ENCODE results near the gene RIN3. TPM values are rescaled to one million over a fixed set of nuclear protein-coding genes. Genes with fewer than 3 reads are reported as not detected.

RIN3 gene
- total RNA-seq, 2 donors from 2014 or later: 47.4 to 54.2 TPM

DNA sequence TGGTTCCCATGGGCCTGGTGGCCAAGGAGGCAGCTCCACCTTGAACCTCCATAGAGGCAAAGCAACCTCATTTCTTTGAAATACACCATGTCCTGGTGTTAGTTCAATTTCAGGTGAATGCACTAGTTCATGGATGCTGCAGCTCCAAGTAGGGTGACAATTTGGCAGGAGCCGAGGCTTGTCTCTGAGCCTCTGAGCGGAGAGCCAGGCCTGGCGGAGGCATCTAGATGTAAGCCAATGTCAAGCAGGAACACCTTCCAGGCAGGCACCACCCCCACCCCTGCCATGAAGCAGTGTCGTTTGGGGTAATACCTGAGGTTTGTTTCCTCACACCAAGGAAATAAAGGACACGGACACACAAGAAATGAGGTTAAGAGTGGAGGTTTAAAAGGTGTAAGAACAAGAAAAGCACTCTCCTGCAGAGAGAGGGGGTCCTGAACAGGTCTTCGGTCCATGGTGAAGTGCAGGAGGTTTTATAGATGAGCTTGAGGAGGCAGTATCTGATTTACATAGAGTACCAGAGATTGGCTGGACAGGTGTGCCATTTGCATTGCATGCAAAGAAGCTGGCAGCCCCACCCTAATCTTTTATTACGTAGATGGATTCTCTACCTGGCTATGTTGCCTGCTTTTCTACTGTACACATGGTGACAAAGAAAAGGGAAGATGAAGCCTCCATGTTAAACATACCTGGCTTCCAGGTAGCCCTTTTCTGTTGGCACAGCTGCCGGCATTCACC is 60.3 kb downstream of the RIN3 start:
- TF ChIP-seq CTCF (IDR thresholded peaks at IDR 0.05): no peak
- H3K9me3 ChIP-seq: no peaks in the 10 kb centered on the region
- no peaks in the 10 kb centered on the region for H3K36me3 ChIP-seq
- no peak for ATAC-seq (ENCODE audit: insufficient number of reproducible peaks, low FRiP score, low read depth)
- H3K4me3 ChIP-seq: no peak overlapping the region
- H3K4me1 ChIP-seq (ENCODE audit: control insufficient read depth in 1 of 2, low read depth in 2 of 2): peaks cover 3 to 26% of the 10 kb centered on the region in 2 donors
- DNase-seq (ENCODE audit: low spot score): no peak
- H3K27me3 ChIP-seq (replicated peaks; ENCODE audit: insufficient read depth): no peaks in the 10 kb centered on the region
- H3K27ac ChIP-seq: no peak overlapping the region

- TF ChIP-seq CTCF (IDR thresholded peaks at IDR 0.05): no peak
- H3K9me3 ChIP-seq: no peaks in the 10 kb centered on the region
- ATAC-seq (ENCODE audit: insufficient number of reproducible peaks, low FRiP score, low read depth) (no peak), DNase-seq (ENCODE audit: low spot score) (no peak)
- no peaks in the 10 kb centered on the region for H3K36me3 ChIP-seq
- H3K27me3 ChIP-seq (replicated peaks; ENCODE audit: insufficient read depth): no peaks in the 10 kb centered on the region
- H3K4me3 ChIP-seq: no peak overlapping the region
- no peak overlapping the region for H3K27ac ChIP-seq
- peaks cover 3 to 24% of the 10 kb centered on the region in 2 donors for H3K4me1 ChIP-seq (ENCODE audit: control insufficient read depth in 1 of 2, low read depth in 2 of 2)
Measured at GRCh38 chr14:92575061-92575747, 61.6 kb downstream of the RIN3 start.

- H3K4me1 ChIP-seq (ENCODE audit: control insufficient read depth in 1 of 2, low read depth in 2 of 2): peaks cover 3 to 24% of the 10 kb centered on the region in 2 donors
- no peaks in the 10 kb centered on the region for H3K27me3 ChIP-seq (replicated peaks; ENCODE audit: insufficient read depth)
- H3K9me3 ChIP-seq: no peaks in the 10 kb centered on the region
- no peak overlapping the region for H3K4me3 ChIP-seq
- H3K27ac ChIP-seq: no peak overlapping the region
- DNase-seq (ENCODE audit: low spot score) (no peak), ATAC-seq (ENCODE audit: insufficient number of reproducible peaks, low FRiP score, low read depth) (no peak)
- H3K36me3 ChIP-seq: no peaks in the 10 kb centered on the region
- no peak for TF ChIP-seq CTCF (IDR thresholded peaks at IDR 0.05)
Measured at GRCh38 chr14:92575748-92576303, 62.2 kb downstream of the RIN3 start.

GRCh38 chr14:92577321-92577742 is 63.8 kb downstream of the RIN3 start:
- DNase-seq (ENCODE audit: low spot score) (no peak), ATAC-seq (ENCODE audit: insufficient number of reproducible peaks, low FRiP score, low read depth) (no peak)
- TF ChIP-seq CTCF (IDR thresholded peaks at IDR 0.05): no peak
- Histone ChIP-seq H3K36me3 (no peaks in the 10 kb centered on the region), H3K4me3 (no peak overlapping the region), H3K27ac (peak overlapping the region; percentile 48 to 75), H3K9me3 (no peaks in the 10 kb centered on the region), H3K4me1 (ENCODE audit: control insufficient read depth in 1 of 2, low read depth in 2 of 2) (peaks cover 3 to 24% of the 10 kb centered on the region in 2 donors), H3K27me3 (replicated peaks; ENCODE audit: insufficient read depth) (no peaks in the 10 kb centered on the region)

DNA sequence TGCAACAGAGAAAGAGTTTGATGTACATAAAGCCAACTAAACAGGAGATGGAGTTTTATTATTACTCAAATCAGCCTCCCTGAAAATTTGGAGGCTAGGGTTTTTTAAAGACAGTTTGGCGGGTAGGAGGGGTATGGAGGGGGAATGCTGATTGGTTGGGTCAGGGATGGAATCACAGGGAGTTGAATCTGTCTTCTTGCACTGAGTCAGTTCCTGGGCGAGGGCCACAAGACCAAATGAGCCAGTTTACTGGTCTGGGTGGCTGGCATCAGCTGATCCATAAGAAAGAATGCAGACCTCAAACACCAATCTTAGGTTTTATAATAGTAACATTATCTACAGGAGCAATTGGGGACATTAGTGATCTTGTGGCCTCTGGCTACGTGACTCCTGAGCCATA is 64.9 kb downstream of the RIN3 start:
- Histone ChIP-seq H3K36me3 (no peaks in the 10 kb centered on the region), H3K9me3 (no peaks in the 10 kb centered on the region), H3K27ac (peak overlapping the region; percentile 48 to 75), H3K4me1 (ENCODE audit: control insufficient read depth in 1 of 2, low read depth in 2 of 2) (peaks cover 3 to 24% of the 10 kb centered on the region in 2 donors), H3K4me3 (no peak overlapping the region), H3K27me3 (replicated peaks; ENCODE audit: insufficient read depth) (no peaks in the 10 kb centered on the region)
- DNase-seq (ENCODE audit: low spot score) (peak; percentile 34), ATAC-seq (ENCODE audit: insufficient number of reproducible peaks, low FRiP score, low read depth) (peak; percentile 75)
- no peak for TF ChIP-seq CTCF (IDR thresholded peaks at IDR 0.05)

Data from thoracic aorta (tissue), 2 donors.